IMR-90 (cell line): Measurements from ENCODE around the gene CASZ1. TPM values are rescaled to one million over a fixed set of nuclear protein-coding genes. Genes with fewer than 3 reads are reported as not detected.

ENCODE experiments used
- ATAC-seq: fragments of 200-7000 bp; cut with Tn5 transposase; 2 replicates; pipeline ENCODE4 v1.9.1; 2020; ENCODE audit warnings: low read depth, mild to moderate bottlenecking, moderate library complexity
- BruUV-seq: library from RNA; stranded (reverse); fragments of 400-500 nt; replicated peaks from 2 replicates; lab custom pipeline; 2021; lab: Mats Ljungman, UMichigan
- CTCF ChIA-PET: fragments of 300-600 bp; formaldehyde crosslinking; extraction: SDS; loops from one replicate; lab custom pipeline; 2021; ENCODE audit warnings: antibody characterized with exemption; lab: Yijun Ruan, JAX
- POLR2A ChIA-PET: fragments of 300-600 bp; sonication (Branson Sonifier 250); formaldehyde crosslinking; loops from one replicate; lab custom pipeline; 2022; ENCODE audit warnings: antibody characterized with exemption; ENCODE audit not compliant: unreplicated experiment; lab: Charles Lee
- DNase-seq: peaks from one replicate; pipeline ENCODE4 v3.0.0; 2013
- H2AFZ ChIP-seq: replicated peaks from 2 replicates; pipeline ENCODE3; 2013; ENCODE audit warnings: low read length, mild to moderate bottlenecking; ENCODE audit not compliant: poor library complexity
- H2AK5ac ChIP-seq: 2 replicates; pipeline ENCODE4 v1.6.1; 2013; ENCODE audit warnings: low read depth, low read length, inconsistent platforms
- H2AK9ac ChIP-seq: replicated peaks from 2 replicates; pipeline ENCODE3; 2013; ENCODE audit warnings: mild to moderate bottlenecking, low read depth, low read length, moderate library complexity; ENCODE audit not compliant: poor library complexity
- H2BK120ac ChIP-seq: 2 replicates; pipeline ENCODE4 v1.6.1; 2013; ENCODE audit warnings: low read depth, low read length, inconsistent platforms
- H2BK15ac ChIP-seq: 3 replicates; pipeline ENCODE4 v1.6.1; 2013; ENCODE audit warnings: low read depth, low read length, inconsistent platforms
- H2BK20ac ChIP-seq: 2 replicates; pipeline ENCODE4 v1.6.1; 2013; ENCODE audit warnings: low read depth, mild to moderate bottlenecking, inconsistent platforms, low read length, moderate library complexity
- H2BK5ac ChIP-seq: 2 replicates; pipeline ENCODE4 v1.6.1; 2013; ENCODE audit warnings: mild to moderate bottlenecking, low read depth, low read length, inconsistent platforms; ENCODE audit not compliant: poor library complexity, severe bottlenecking
- H3K14ac ChIP-seq: replicated peaks from 2 replicates; pipeline ENCODE4 v1.6.1; 2013; ENCODE audit warnings: low read depth, low read length, inconsistent platforms
- H3K18ac ChIP-seq: 2 replicates; pipeline ENCODE4 v1.6.1; 2013; ENCODE audit warnings: low read depth, low read length, control low read depth
- H3K23ac ChIP-seq: 2 replicates; pipeline ENCODE4 v1.6.1; 2013; ENCODE audit warnings: low read depth, low read length, inconsistent platforms
- H3K27ac ChIP-seq: 2 replicates; pipeline ENCODE4 v1.5.1; 2013; ENCODE audit warnings: mild to moderate bottlenecking, control low read depth, low read length; ENCODE audit not compliant: insufficient read depth
- H3K27me3 ChIP-seq: 2 replicates; pipeline ENCODE4 v1.6.1; 2013; ENCODE audit warnings: low read length; ENCODE audit not compliant: control insufficient read depth, insufficient read depth
- H3K36me3 ChIP-seq: 2 replicates; pipeline ENCODE4 v1.6.1; 2013; ENCODE audit warnings: low read length, mixed read lengths; ENCODE audit not compliant: control insufficient read depth, insufficient read depth
- H3K4ac ChIP-seq: 2 replicates; pipeline ENCODE4 v1.6.1; 2013; ENCODE audit warnings: low read depth, low read length, inconsistent platforms
- H3K4me1 ChIP-seq: 2 replicates; pipeline ENCODE4 v1.6.1; 2013; ENCODE audit warnings: low read length, mixed read lengths; ENCODE audit not compliant: control insufficient read depth, insufficient read depth
- H3K4me2 ChIP-seq: 2 replicates; pipeline ENCODE4 v1.6.1; 2013; ENCODE audit warnings: low read depth, mild to moderate bottlenecking, control low read depth, low read length, moderate library complexity
- H3K4me3 ChIP-seq: 2 replicates; pipeline ENCODE4 v1.5.1; 2013; ENCODE audit warnings: low read depth, mild to moderate bottlenecking, control low read depth, low read length, moderate library complexity; ENCODE audit not compliant: insufficient read depth
- H3K56ac ChIP-seq: 2 replicates; pipeline ENCODE4 v1.6.1; 2013; ENCODE audit warnings: low read length, inconsistent platforms; ENCODE audit not compliant: insufficient read depth; ENCODE audit errors: extremely low read depth
- H3K79me1 ChIP-seq, 2 experiments: 2 replicates each; pipeline ENCODE4 v1.6.1; 2013; ENCODE audit warnings: low read length in 2 of 2, inconsistent platforms in 1 of 2, low read depth in 1 of 2
- H3K9ac ChIP-seq: 2 replicates; pipeline ENCODE4 v1.6.1; 2013; ENCODE audit warnings: low read depth, low read length, control low read depth
- H3K9me1 ChIP-seq: 2 replicates; pipeline ENCODE4 v1.6.1; 2013; ENCODE audit warnings: low read length, inconsistent platforms; ENCODE audit not compliant: insufficient read depth
- H3K9me3 ChIP-seq: 2 replicates; pipeline ENCODE4 v1.6.1; 2013; ENCODE audit warnings: low read length; ENCODE audit not compliant: control insufficient read depth, insufficient read depth
- H4K20me1 ChIP-seq: 2 replicates; pipeline ENCODE4 v1.6.1; 2013; ENCODE audit warnings: low read length, inconsistent platforms; ENCODE audit not compliant: insufficient read depth
- H4K5ac ChIP-seq: 2 replicates; pipeline ENCODE4 v1.6.1; 2013; ENCODE audit warnings: mild to moderate bottlenecking, low read depth, low read length, control low read depth
- H4K8ac ChIP-seq, 2 experiments: 2 replicates each; pipeline ENCODE4 v1.6.1; 2013; ENCODE audit warnings: low read depth in 2 of 2, low read length in 2 of 2, control low read depth in 1 of 2, inconsistent platforms in 1 of 2
- H4K91ac ChIP-seq: 2 replicates; pipeline ENCODE4 v1.6.1; 2013; ENCODE audit warnings: low read depth, low read length, inconsistent platforms; ENCODE audit not compliant: insufficient read depth
- BHLHE40 ChIP-seq: fragments of 150-350 bp; IDR thresholded peaks from 2 replicates; pipeline ENCODE4 v1.6.1; 2016; ENCODE audit warnings: mild to moderate bottlenecking, low read depth, low read length
- CTCF ChIP-seq: conservative IDR thresholded peaks from 2 replicates; pipeline ENCODE4 v1.5.1; 2012; ENCODE audit warnings: mild to moderate bottlenecking, low read depth, low read length, improper control_type of control experiment
- ELK1 ChIP-seq: fragments of 150-350 bp; IDR thresholded peaks from 2 replicates; pipeline ENCODE4 v1.6.1; 2016; ENCODE audit warnings: low read depth, mild to moderate bottlenecking, low read length, moderate library complexity, borderline replicate concordance
- MAFK ChIP-seq: IDR thresholded peaks from 2 replicates; pipeline ENCODE4 v1.6.1; 2012; ENCODE audit warnings: low read depth, low read length, improper control_type of control experiment
- MAZ ChIP-seq: IDR thresholded peaks from 2 replicates; pipeline ENCODE4 v1.6.1; 2012; ENCODE audit warnings: low read depth, mild to moderate bottlenecking, low read length, improper control_type of control experiment, moderate library complexity, borderline replicate concordance
- POLR2A ChIP-seq: IDR thresholded peaks from 2 replicates; pipeline ENCODE4 v1.6.1; 2012; ENCODE audit warnings: mild to moderate bottlenecking, low read depth, low read length
- whole genome bisulfite sequencing, 2 experiments: methylation state at CpG; one replicate each; pipeline versions ENCODE4 v1.1.5 to v1.1.7; 2013; ENCODE audit warnings: missing lambda C conversion rate in 2 of 2; ENCODE audit not compliant: insufficient read length in 1 of 2; ENCODE audit errors: extremely low coverage in 2 of 2; 5-methylcytosine and 5-hydroxymethylcytosine counted together
- dilution Hi-C: fragments of 300-500 bp; cut with HindIII; formaldehyde crosslinking; loops from one replicate; pipeline ENCODE4 v1.14.3; 2018; ENCODE audit warnings: low sequenced_read_pairs; ENCODE audit not compliant: unreplicated experiment
- in situ Hi-C: fragments of 300-500 bp; cut with MboI; formaldehyde crosslinking; loops from 3 replicates; pipeline ENCODE4 v1.14.3; 2019; ENCODE audit warnings: low sequenced_read_pairs, inconsistent platforms, mixed read lengths
- intact Hi-C: fragments of 100-400 bp; cut with micrococcal nuclease; formaldehyde crosslinking; loops from 2 replicates; pipeline ENCODE4 v1.10.0; 2022
- polyA plus RNA-seq, 3 experiments: library from polyadenylated mRNA; depleted of rRNA; stranded (reverse); fragments of >200 nt; gene quantifications; 2 replicates each; pipeline ENCODE4 v1.2.3, GENCODE V29; 2012; ENCODE audit warnings: low replicate concordance in 1 of 3
- total RNA-seq: library from RNA; depleted of rRNA; stranded (reverse); fragments of >200 nt; gene quantifications from 2 replicates; pipeline ENCODE4 v1.2.3, GENCODE V29; 2012

CASZ1 gene
- total and polyA plus RNA-seq, 2 of the 4 experiments (the other 2 are of a cell fraction), result 0.18 to 0.24 TPM

- Histone ChIP-seq H4K91ac (no peak overlapping the region), H3K23ac (no peak overlapping the region), H3K9me1 (no peaks in the 10 kb centered on the region), H2AK5ac (no peak overlapping the region), H2BK20ac (no peak overlapping the region), H3K18ac (no peak overlapping the region), H3K4me2 (no peak overlapping the region), H4K8ac (no peak overlapping the region), H3K27me3 (peaks cover 67% of the 10 kb centered on the region), H2AFZ (no peak overlapping the region), H3K4me1 (no peaks in the 10 kb centered on the region), H4K20me1 (no peaks in the 10 kb centered on the region), H4K5ac (no peak overlapping the region), H3K4ac (no peak overlapping the region), H2BK120ac (no peak overlapping the region), H3K56ac (no peak overlapping the region), H2BK5ac (no peak overlapping the region), H3K4me3 (no peak overlapping the region), H3K14ac (no peak overlapping the region), H3K9me3 (no peaks in the 10 kb centered on the region), H3K79me1 (no peaks in the 10 kb centered on the region), H2AK9ac (no peak overlapping the region), H3K27ac (no peak overlapping the region), H2BK15ac (no peak overlapping the region), H3K36me3 (no peaks in the 10 kb centered on the region), H3K9ac (no peak overlapping the region)
- CTCF ChIA-PET, result no interaction called here
- no TSS peak for BruUV-seq
- 98% methylated on average over 6 of the region's 21 CpGs; no CpG with 5 or more reads in 1 of the 2 experiments for WGBS, 2 experiments
- DNase-seq (no peak), ATAC-seq (no peak)
- in situ Hi-C loops (no loop called here), intact Hi-C loops (no loop called here), dilution Hi-C loops (no loop called here)
- TF ChIP-seq MAZ, result no peak
- TF ChIP-seq BHLHE40, result no peak
- TF ChIP-seq MAFK, result no peak
- no peak for TF ChIP-seq CTCF
- no peak for TF ChIP-seq POLR2A
- TF ChIP-seq ELK1, result no peak
- POLR2A ChIA-PET, result no interaction called here
These were observed 9.2 kb downstream of the CASZ1 start for GRCh38 chr1:10787286-10787685.
